ENCODE measurements around the gene KCNJ18.
"Not testable (repeated sequence)": the region's sequence is repeated elsewhere in the genome, so short reads cannot be mapped to it uniquely, and the experiment has no call there.

- TF ChIP-seq CTCF (tag by site-specific recombination; IDR thresholded peaks at IDR 0.05); HOXA7 (CRISPR knock-in tag; IDR thresholded peaks at IDR 0.05; ENCODE audit: borderline replicate concordance); ZNF302 (tag by site-specific recombination; IDR thresholded peaks at IDR 0.05; ENCODE audit: low read depth); ZXDB (tag by site-specific recombination; IDR thresholded peaks at IDR 0.05); ZNF623 (tag by site-specific recombination; IDR thresholded peaks at IDR 0.05); BCL11A (tag by site-specific recombination; IDR thresholded peaks at IDR 0.05; ENCODE audit: low read depth); YY1 (tag by site-specific recombination; IDR thresholded peaks at IDR 0.05); ZBTB6 (tag by site-specific recombination; IDR thresholded peaks at IDR 0.05); SP2 (tag by site-specific recombination; IDR thresholded peaks at IDR 0.05); ZNF658 (tag by site-specific recombination; IDR thresholded peaks at IDR 0.05); ZBTB10 (tag by site-specific recombination; IDR thresholded peaks at IDR 0.05): not testable (repeated sequence)
These were observed 3.9 kb downstream of the KCNJ18 start for GRCh38 chr17:21696227-21696626.

Data from HEK293 (cell line).